Measurements from ENCODE around the gene PTGDS. TPM values are rescaled to one million over a fixed set of nuclear protein-coding genes. Genes with fewer than 3 reads are reported as not detected.

PTGDS gene
- polyA plus RNA-seq, 3 donors from 2014 or later: 93.2 to 201 (median 164) TPM

DNA sequence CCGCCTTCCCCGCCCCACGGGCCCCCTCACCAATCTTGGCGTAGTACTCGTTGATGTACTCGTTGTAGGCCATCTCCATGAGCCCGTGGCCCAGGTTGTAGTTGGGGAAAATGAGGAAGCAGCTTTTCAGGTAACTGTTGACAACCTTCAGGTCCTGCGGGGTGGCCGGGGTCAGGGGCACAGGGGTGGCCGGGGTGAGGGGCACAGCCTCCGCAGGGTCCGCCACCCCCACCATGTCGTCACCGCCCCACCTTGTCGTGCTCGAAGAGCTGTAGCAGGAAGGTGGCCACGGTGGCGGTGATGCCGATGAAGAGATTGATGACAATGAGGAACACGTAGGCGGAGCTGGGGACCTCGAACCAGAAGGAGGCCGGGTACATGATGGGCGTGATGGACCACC, 33.9 kb downstream of the PTGDS start:
- no peaks in the 10 kb centered on the region for H3K27me3 Mint-ChIP-seq (ENCODE audit: low read depth in 3 of 3)
- no peak overlapping the region for H3K4me3 Mint-ChIP-seq
- DNase-seq: no peak
- H3K36me3 Mint-ChIP-seq: no peaks in the 10 kb centered on the region
- no peak overlapping the region for H3K27ac Mint-ChIP-seq
- no peaks in the 10 kb centered on the region for H3K9me3 Mint-ChIP-seq
- H3K4me1 Mint-ChIP-seq: peaks cover 5% of the 10 kb centered on the region in 2 donors

- Mint-ChIP-seq H3K4me1 (no peaks in the 10 kb centered on the region), H3K4me3 (no peak overlapping the region), H3K27ac (no peak overlapping the region), H3K27me3 (ENCODE audit: low read depth in 3 of 3) (peaks cover 0 to 1% (median 0%) of the 10 kb centered on the region in 3 donors), H3K9me3 (no peaks in the 10 kb centered on the region), H3K36me3 (peaks cover 0 to 4% (median 4%) of the 10 kb centered on the region in 3 donors)
- no peak for DNase-seq
These were observed 34.8 kb downstream of the PTGDS start for GRCh38 chr9:137011907-137012675.

DNA sequence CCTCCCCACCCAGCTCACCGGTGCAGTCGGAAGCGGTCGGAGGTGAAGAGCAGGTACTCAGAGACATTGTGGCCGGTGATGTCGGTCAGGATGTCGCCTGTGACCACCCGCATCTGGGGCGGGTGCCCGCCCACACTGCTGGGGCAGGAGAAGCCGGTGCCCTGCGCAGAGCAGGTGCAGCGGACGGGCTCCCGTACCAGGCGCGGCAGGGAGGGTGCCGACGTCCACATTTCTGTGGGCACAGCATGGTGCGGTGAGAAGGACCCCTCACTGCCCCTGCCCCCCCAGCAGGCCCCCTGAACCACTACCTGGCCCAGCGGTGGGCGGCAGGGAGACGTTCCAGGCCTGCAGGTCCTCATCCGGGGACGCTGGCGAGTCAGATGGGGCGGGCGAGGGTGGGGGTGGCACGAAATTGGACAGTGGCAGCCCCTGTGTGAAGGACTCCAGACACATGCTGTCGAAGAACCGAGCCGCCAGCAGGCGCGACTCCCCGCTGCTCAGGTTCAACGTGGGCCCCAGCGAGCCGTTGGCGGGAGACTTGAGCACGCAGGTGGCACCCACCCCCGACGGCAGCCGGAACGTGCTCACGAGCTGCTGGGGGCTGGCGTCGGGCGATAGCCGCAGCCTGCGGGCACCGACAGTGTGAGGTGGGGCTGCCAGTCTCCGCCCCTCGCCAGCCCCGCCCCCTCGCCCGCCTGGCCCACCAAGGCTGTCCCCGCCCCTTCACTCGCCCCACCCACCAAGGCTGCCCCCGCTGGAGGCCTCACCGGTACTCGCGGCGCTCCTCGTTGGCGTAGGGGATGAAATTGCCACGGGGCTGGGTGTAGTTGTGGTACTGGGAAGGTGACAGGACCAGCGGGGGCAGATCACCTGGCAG, 35.6 kb downstream of the PTGDS start:
- no peak overlapping the region for H3K27ac Mint-ChIP-seq
- H3K9me3 Mint-ChIP-seq: no peaks in the 10 kb centered on the region
- H3K27me3 Mint-ChIP-seq (ENCODE audit: low read depth in 3 of 3): peaks cover 0 to 1% (median 0%) of the 10 kb centered on the region in 3 donors
- H3K36me3 Mint-ChIP-seq: peaks cover 0 to 5% (median 4%) of the 10 kb centered on the region in 3 donors
- no peak overlapping the region for H3K4me3 Mint-ChIP-seq
- H3K4me1 Mint-ChIP-seq: no peaks in the 10 kb centered on the region
- DNase-seq: no peak

DNA sequence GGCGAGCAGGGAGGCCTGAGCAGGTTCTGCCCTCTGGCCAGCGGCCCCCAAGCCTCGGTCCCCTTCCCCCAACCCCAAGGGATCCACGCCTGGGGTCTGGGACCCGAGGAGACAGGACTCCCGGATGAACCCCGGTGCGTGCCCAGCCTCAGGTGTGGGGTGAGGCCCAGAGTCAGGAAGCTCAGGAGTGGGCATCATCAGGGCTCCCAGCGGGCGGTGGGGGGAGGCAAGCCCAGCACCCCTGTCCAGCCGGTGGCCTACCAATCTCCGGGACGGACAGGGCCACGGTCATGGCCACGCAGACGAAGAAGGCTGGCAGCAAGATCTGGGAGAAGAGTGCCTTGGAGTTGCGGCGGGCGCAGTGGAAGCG, 36.3 kb downstream of the PTGDS start:
- Mint-ChIP-seq H3K4me3 (no peak overlapping the region), H3K27ac (no peak overlapping the region), H3K4me1 (no peaks in the 10 kb centered on the region), H3K27me3 (ENCODE audit: low read depth in 3 of 3) (peaks cover 0 to 1% (median 0%) of the 10 kb centered on the region in 3 donors), H3K9me3 (no peaks in the 10 kb centered on the region), H3K36me3 (peaks cover 0 to 5% (median 4%) of the 10 kb centered on the region in 3 donors)
- no peak for DNase-seq

DNA sequence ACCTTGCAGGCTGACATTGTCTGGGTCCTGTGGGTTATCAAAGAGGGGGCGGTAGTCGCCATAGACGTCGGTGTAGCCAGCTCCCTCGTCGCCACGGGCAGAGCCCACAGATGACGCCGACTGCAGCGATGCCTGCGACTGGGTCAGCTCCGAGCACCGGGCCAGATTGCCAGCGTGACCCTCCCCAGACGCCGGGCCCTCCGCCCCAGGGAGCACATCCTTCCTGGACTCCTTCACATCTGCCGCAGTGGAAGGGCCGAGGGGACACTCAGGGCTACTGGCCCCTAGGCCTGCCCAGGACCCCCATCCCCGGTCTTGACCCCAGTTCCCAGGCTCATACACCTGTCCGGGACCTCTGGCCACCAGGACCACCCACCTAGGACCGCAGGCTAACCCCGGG, 36.9 kb downstream of the PTGDS start:
- no peaks in the 10 kb centered on the region for H3K4me1 Mint-ChIP-seq
- H3K9me3 Mint-ChIP-seq: no peaks in the 10 kb centered on the region
- H3K4me3 Mint-ChIP-seq: no peak overlapping the region
- no peak for DNase-seq
- H3K27ac Mint-ChIP-seq: no peak overlapping the region
- peaks cover 0 to 1% (median 0%) of the 10 kb centered on the region in 3 donors for H3K27me3 Mint-ChIP-seq (ENCODE audit: low read depth in 3 of 3)
- peaks cover 0 to 5% (median 4%) of the 10 kb centered on the region in 3 donors for H3K36me3 Mint-ChIP-seq

DNA sequence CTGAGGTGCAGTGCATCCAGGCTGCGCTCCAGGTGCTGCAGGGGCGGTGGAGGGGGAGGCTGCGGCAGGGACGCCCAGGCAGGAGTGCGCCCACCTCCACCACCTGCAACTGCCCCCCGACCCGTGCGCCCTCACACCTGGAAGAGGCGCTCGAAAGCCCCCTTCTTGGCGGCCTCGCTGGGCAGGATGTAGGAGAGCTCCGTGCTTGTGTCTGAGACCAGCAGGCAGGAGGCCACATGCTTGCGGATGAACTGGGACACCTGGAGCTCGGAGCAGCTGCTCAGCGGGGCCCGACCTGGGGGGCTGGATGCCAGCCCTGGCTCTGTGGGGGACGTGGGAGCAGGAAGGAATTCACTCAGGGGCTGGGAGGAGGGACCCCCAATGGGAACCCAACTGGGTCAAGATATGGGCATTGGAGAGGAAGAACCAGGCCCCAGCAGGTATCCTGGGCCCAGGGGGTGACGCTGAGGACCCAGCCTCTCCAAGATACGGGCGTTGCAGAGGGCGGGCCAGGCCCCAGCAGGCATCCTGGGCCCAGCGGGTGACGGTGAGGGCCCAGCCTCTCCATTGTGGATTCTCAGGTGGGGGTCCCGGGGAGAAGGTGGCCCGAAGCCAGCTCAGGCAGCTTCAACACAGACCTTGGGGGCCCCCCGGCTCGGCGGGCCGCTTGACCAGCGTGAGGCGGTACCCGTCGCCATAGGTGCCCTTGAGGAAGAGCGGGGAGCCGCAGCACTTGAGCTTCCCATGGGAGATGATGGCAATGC, 37.7 kb downstream of the PTGDS start:
- no peak overlapping the region for H3K27ac Mint-ChIP-seq
- no peak for DNase-seq
- H3K4me3 Mint-ChIP-seq: no peak overlapping the region
- peaks cover 0 to 8% (median 4%) of the 10 kb centered on the region in 3 donors for H3K36me3 Mint-ChIP-seq
- H3K4me1 Mint-ChIP-seq: no peaks in the 10 kb centered on the region
- peaks cover 0 to 1% (median 0%) of the 10 kb centered on the region in 3 donors for H3K27me3 Mint-ChIP-seq (ENCODE audit: low read depth in 3 of 3)
- H3K9me3 Mint-ChIP-seq: no peaks in the 10 kb centered on the region

- Mint-ChIP-seq H3K27me3 (ENCODE audit: low read depth in 3 of 3) (peaks cover 0 to 1% (median 0%) of the 10 kb centered on the region in 3 donors), H3K36me3 (peaks cover 0 to 8% (median 4%) of the 10 kb centered on the region in 3 donors), H3K4me3 (no peak overlapping the region), H3K9me3 (no peaks in the 10 kb centered on the region), H3K4me1 (no peaks in the 10 kb centered on the region), H3K27ac (no peak overlapping the region)
- no peak for DNase-seq
These were observed 38.2 kb downstream of the PTGDS start for GRCh38 chr9:137015540-137015930.

GRCh38 chr9:137015976-137016375, 38.7 kb downstream of the PTGDS start:
- peaks cover 0 to 1% (median 0%) of the 10 kb centered on the region in 3 donors for H3K27me3 Mint-ChIP-seq (ENCODE audit: low read depth in 3 of 3)

GRCh38 chr9:137016436-137016835, 39.1 kb downstream of the PTGDS start:
- no peaks in the 10 kb centered on the region for H3K4me1 Mint-ChIP-seq
- H3K4me3 Mint-ChIP-seq: no peak overlapping the region
- no peaks in the 10 kb centered on the region for H3K9me3 Mint-ChIP-seq
- DNase-seq: no peak
- peaks cover 0 to 1% (median 0%) of the 10 kb centered on the region in 3 donors for H3K27me3 Mint-ChIP-seq (ENCODE audit: low read depth in 3 of 3)
- peaks cover 0 to 8% (median 4%) of the 10 kb centered on the region in 3 donors for H3K36me3 Mint-ChIP-seq
- H3K27ac Mint-ChIP-seq: no peak overlapping the region

More at GRCh38 chr9:137015976-137016375, 38.7 kb downstream of the PTGDS start:
- peaks cover 0 to 8% (median 4%) of the 10 kb centered on the region in 3 donors for H3K36me3 Mint-ChIP-seq
- H3K9me3 Mint-ChIP-seq: no peaks in the 10 kb centered on the region
- DNase-seq: no peak
- H3K27ac Mint-ChIP-seq: no peak overlapping the region
- H3K4me1 Mint-ChIP-seq: no peaks in the 10 kb centered on the region
- no peak overlapping the region for H3K4me3 Mint-ChIP-seq

DNA sequence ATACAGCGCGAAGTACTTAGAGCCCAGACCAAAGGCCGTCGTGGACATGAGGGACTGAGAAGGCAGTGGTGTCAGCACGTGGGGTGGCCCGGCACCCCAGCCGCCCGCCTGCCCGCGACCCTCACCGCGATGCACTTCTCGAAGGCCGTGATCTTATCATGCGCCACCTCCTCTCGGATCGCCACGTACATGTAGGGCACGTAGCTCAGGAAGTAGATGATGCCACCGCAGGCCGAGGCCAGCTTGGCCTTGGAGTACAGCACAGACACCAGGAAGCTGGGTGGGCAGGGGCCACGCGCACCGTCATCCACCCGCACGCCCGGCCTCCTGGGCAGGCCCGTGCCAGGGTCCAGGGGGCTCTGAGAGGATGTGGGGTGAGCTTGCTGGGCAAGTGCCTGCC, 39.8 kb downstream of the PTGDS start:
- H3K4me1 Mint-ChIP-seq: peaks cover 3% of the 10 kb centered on the region in 2 donors
- no peaks in the 10 kb centered on the region for H3K9me3 Mint-ChIP-seq
- H3K4me3 Mint-ChIP-seq: no peak overlapping the region
- DNase-seq: no peak
- no peak overlapping the region for H3K27ac Mint-ChIP-seq
- H3K27me3 Mint-ChIP-seq (ENCODE audit: low read depth in 3 of 3): peaks cover 0 to 1% (median 0%) of the 10 kb centered on the region in 3 donors
- peaks cover 0 to 12% (median 4%) of the 10 kb centered on the region in 3 donors for H3K36me3 Mint-ChIP-seq

GRCh38 chr9:137017791-137018497, 40.6 kb downstream of the PTGDS start:
- no peak overlapping the region for H3K27ac Mint-ChIP-seq

GRCh38 chr9:137018761-137019559, 41.7 kb downstream of the PTGDS start:
- Mint-ChIP-seq H3K27me3 (ENCODE audit: low read depth in 3 of 3) (peaks cover 0 to 1% (median 0%) of the 10 kb centered on the region in 3 donors), H3K4me1 (peaks cover 5 to 6% of the 10 kb centered on the region in 2 donors), H3K36me3 (peaks cover 0 to 13% (median 4%) of the 10 kb centered on the region in 3 donors), H3K9me3 (no peaks in the 10 kb centered on the region), H3K4me3 (no peak overlapping the region), H3K27ac (no peak overlapping the region)
- DNase-seq: no peak

More at GRCh38 chr9:137017791-137018497, 40.6 kb downstream of the PTGDS start:
- Mint-ChIP-seq H3K36me3 (peaks cover 0 to 13% (median 4%) of the 10 kb centered on the region in 3 donors), H3K9me3 (no peaks in the 10 kb centered on the region), H3K4me1 (peaks cover 5 to 6% of the 10 kb centered on the region in 2 donors), H3K27me3 (ENCODE audit: low read depth in 3 of 3) (peaks cover 0 to 1% (median 0%) of the 10 kb centered on the region in 3 donors), H3K4me3 (no peak overlapping the region)
- DNase-seq: no peak
